K562 (cell line): ENCODE data around the gene SEL1L. TPM values are rescaled to one million over a fixed set of nuclear protein-coding genes. Genes with fewer than 3 reads are reported as not detected.
"Not testable (repeated sequence)": the region's sequence is repeated elsewhere in the genome, so short reads cannot be mapped to it uniquely, and the experiment has no call there.

Source experiments
- ATAC-seq: fragments of 200-7000 bp; cut with Tn5 transposase; 3 replicates; pipeline ENCODE4 v1.9.1; 2020; ENCODE audit warnings: moderate library complexity
- BruUV-seq: library from RNA; stranded (reverse); fragments of 400-500 nt; replicated peaks from 2 replicates; lab custom pipeline; 2021; lab: Mats Ljungman, UMichigan
- CTCF ChIA-PET: fragments of 300-600 bp; formaldehyde crosslinking; extraction: SDS; loops from one replicate; lab custom pipeline; 2021; ENCODE audit warnings: low intra/inter-chr PET ratio; lab: Yijun Ruan, JAX
- POLR2A ChIA-PET: fragments of 300-600, 350-650 bp; sonication (Branson Sonifier 250); formaldehyde crosslinking; extraction: SDS; loops from one replicate; lab custom pipeline; 2021; ENCODE audit warnings: antibody characterized with exemption, inconsistent platforms; lab: Yijun Ruan, JAX
- DNase-seq, 4 experiments: peaks; one replicate each; pipeline versions ENCODE4 v3.0.0 to v3.0.0-alpha.2; 2011 to 2018; ENCODE audit warnings: low spot score in 3 of 4, mixed read lengths in 3 of 4; ENCODE audit errors: extremely low read depth in 1 of 4
- FAIRE-seq: peaks from 2 replicates; lab custom pipeline; 2011; peaks lifted over from hg19 to GRCh38; lab: Jason Lieb, UNC
- H2AFZ ChIP-seq: 2 replicates; pipeline ENCODE4 v1.6.0; 2011; ENCODE audit warnings: low read depth, low read length, control low read depth, inconsistent platforms
- H3K27ac ChIP-seq: fragments of 200-600 bp; 3 replicates; pipeline ENCODE4 v1.8.0; 2011; ENCODE audit warnings: low read depth, mild to moderate bottlenecking, control low read depth, inconsistent platforms, low read length, moderate library complexity, mixed read lengths; ENCODE audit errors: extremely low read depth
- H3K27me3 ChIP-seq, 2 experiments: fragments of 300-600 bp in 1 of 2; 2 replicates in 1 of 2; 3 replicates in 1 of 2; pipeline versions ENCODE4 v1.6.0 to v1.8.0; 2011; ENCODE audit warnings: inconsistent platforms in 2 of 2, low read length in 2 of 2, mild to moderate bottlenecking in 1 of 2, mixed read lengths in 1 of 2, moderate library complexity in 1 of 2; ENCODE audit not compliant: control insufficient read depth in 2 of 2, insufficient read depth in 2 of 2
- H3K36me3 ChIP-seq: fragments of 300-600 bp; 3 replicates; pipeline ENCODE4 v1.8.0; 2011; ENCODE audit warnings: mild to moderate bottlenecking, low read length, inconsistent platforms; ENCODE audit not compliant: control insufficient read depth, insufficient read depth
- H3K4me1 ChIP-seq, 2 experiments: fragments of 200-600 bp in 1 of 2; replicated peaks in 1 of 2; 2 replicates in 1 of 2; 3 replicates in 1 of 2; pipeline versions ENCODE4 v1.5.1 to v1.8.0; 2011; ENCODE audit warnings: inconsistent platforms in 2 of 2, low read length in 2 of 2, mild to moderate bottlenecking in 1 of 2, mixed read lengths in 1 of 2, moderate library complexity in 1 of 2; ENCODE audit not compliant: control insufficient read depth in 2 of 2, insufficient read depth in 2 of 2
- H3K4me2 ChIP-seq: 2 replicates; pipeline ENCODE4 v1.6.1; 2011; ENCODE audit warnings: low read length, control low read depth, inconsistent platforms, mixed read lengths; ENCODE audit not compliant: insufficient read depth
- H3K4me3 ChIP-seq: fragments of 200-600 bp; sonication (generic), shearing (Covaris generic); 2 replicates; pipeline ENCODE4 v1.5.1; 2016; ENCODE audit warnings: control low read depth, inconsistent platforms
- H3K79me2 ChIP-seq: fragments of 200-600 bp; 3 replicates; pipeline ENCODE4 v1.8.0; 2011; ENCODE audit warnings: low read length, inconsistent platforms; ENCODE audit not compliant: control insufficient read depth, insufficient read depth
- H3K9ac ChIP-seq, 2 experiments: 2 replicates each; pipeline versions ENCODE4 v1.6.0 to v1.6.1; 2011; ENCODE audit warnings: low read depth in 2 of 2, low read length in 2 of 2, control low read depth in 1 of 2, inconsistent platforms in 1 of 2, mild to moderate bottlenecking in 1 of 2, mixed read lengths in 1 of 2; ENCODE audit not compliant: insufficient read depth in 1 of 2
- H3K9me1 ChIP-seq: one replicate; pipeline ENCODE4 v1.6.0; 2011; ENCODE audit warnings: inconsistent platforms, mild to moderate bottlenecking, low read length, moderate library complexity; ENCODE audit not compliant: control insufficient read depth, insufficient read depth
- H3K9me3 ChIP-seq: replicated peaks from 2 replicates; pipeline ENCODE4 v1.5.1; 2011; ENCODE audit warnings: low read depth, low read length, inconsistent platforms; ENCODE audit not compliant: control insufficient read depth, insufficient read depth
- H4K20me1 ChIP-seq: replicated peaks from 2 replicates; pipeline ENCODE4 v1.6.1; 2011; ENCODE audit warnings: low read length, inconsistent platforms, mixed read lengths; ENCODE audit not compliant: control insufficient read depth, insufficient read depth
- ESRRB ChIP-seq: fragments of 250-450 bp; sonication (Bioruptor Pico); IDR thresholded peaks from 2 replicates; pipeline ENCODE4 v1.5.0; 2020; ENCODE audit warnings: mild to moderate bottlenecking, moderate library complexity, borderline replicate concordance
- ETS2 ChIP-seq: IDR thresholded peaks from 2 replicates; pipeline ENCODE4 v1.6.1; 2016; ENCODE audit warnings: borderline replicate concordance, missing genetic modification characterization, mild to moderate bottlenecking, moderate library complexity, missing compliant biosample characterization; ENCODE audit not compliant: poor library complexity, severe bottlenecking
- ETV6 ChIP-seq, 3 experiments: fragments of 150-350 bp in 1 of 3; sonication (generic) in 1 of 3; formaldehyde crosslinking in 1 of 3; IDR thresholded peaks; 2 replicates each; pipeline versions ENCODE4 v1.6.1 to v1.8.0; 2014 to 2022; ENCODE audit warnings: borderline replicate concordance in 2 of 3, low read depth in 2 of 3, antibody characterized with exemption in 1 of 3, low read length in 1 of 3, mild to moderate bottlenecking in 1 of 3, missing genetic modification reagents in 1 of 3
- EWSR1 ChIP-seq: fragments of 450-650 bp; IDR thresholded peaks from 2 replicates; pipeline ENCODE4 v1.6.1; 2018; ENCODE audit warnings: borderline replicate concordance, mild to moderate bottlenecking, low read depth, moderate library complexity; ENCODE audit not compliant: partially characterized antibody
- FOXK1 ChIP-seq: sonication (generic); formaldehyde crosslinking; IDR thresholded peaks from 2 replicates; pipeline ENCODE4 v1.8.0; 2022; ENCODE audit warnings: missing genetic modification reagents, mild to moderate bottlenecking, borderline replicate concordance
- NFE2 ChIP-seq: IDR thresholded peaks from 2 replicates; pipeline ENCODE4 v1.6.1; 2014; ENCODE audit warnings: antibody characterized with exemption, low read depth
- NFXL1 ChIP-seq: fragments of 450-650 bp; formaldehyde crosslinking; IDR thresholded peaks from 2 replicates; pipeline ENCODE4 v1.4.0; 2021; ENCODE audit warnings: mild to moderate bottlenecking
- NFYB ChIP-seq: IDR thresholded peaks from 2 replicates; pipeline ENCODE4 v1.6.1; 2011; ENCODE audit warnings: mild to moderate bottlenecking, moderate library complexity; ENCODE audit not compliant: insufficient read length; ENCODE audit errors: extremely low read depth
- NR1H2 ChIP-seq: sonication (generic); formaldehyde crosslinking; IDR thresholded peaks from 2 replicates; pipeline ENCODE4 v1.4.0; 2020; ENCODE audit warnings: mild to moderate bottlenecking, missing genetic modification reagents
- NUFIP1 ChIP-seq: fragments of 450-650 bp; IDR thresholded peaks from 2 replicates; pipeline ENCODE4 v1.6.1; 2018; ENCODE audit not compliant: partially characterized antibody
- PHF21A ChIP-seq: fragments of 450-650 bp; IDR thresholded peaks from 2 replicates; pipeline ENCODE4 v1.6.1; 2017; ENCODE audit warnings: low read depth, borderline replicate concordance
- RUNX1 ChIP-seq: sonication (generic); IDR thresholded peaks from 2 replicates; pipeline ENCODE4 v1.6.1; 2016; ENCODE audit warnings: antibody characterized with exemption, low read depth
- SIN3B ChIP-seq: fragments of 450-650 bp; IDR thresholded peaks from 2 replicates; pipeline ENCODE4 v1.6.1; 2017; ENCODE audit warnings: low read depth, mild to moderate bottlenecking, moderate library complexity
- SNIP1 ChIP-seq: fragments of 450-650 bp; IDR thresholded peaks from 2 replicates; pipeline ENCODE4 v1.7.1; 2017; ENCODE audit warnings: low read depth, mild to moderate bottlenecking
- SPI1 ChIP-seq: IDR thresholded peaks from 2 replicates; pipeline ENCODE4 v1.6.1; 2011; ENCODE audit warnings: low read depth, low read length, control low read depth, borderline replicate concordance
- ZNF133 ChIP-seq: fragments of 250-450 bp; sonication (Bioruptor Pico); IDR thresholded peaks from 2 replicates; pipeline ENCODE4 v1.4.0; 2020; ENCODE audit warnings: mild to moderate bottlenecking
- WGBS: fragments of 100-300 bp; shearing (Covaris generic); methylation state at CpG from one replicate; pipeline ENCODE4 v1.1.6; 2016; ENCODE audit warnings: low coverage, mixed read lengths; ENCODE audit not compliant: insufficient coverage; ENCODE audit errors: missing lambda C conversion rate; 5-methylcytosine and 5-hydroxymethylcytosine counted together
- in situ Hi-C: fragments of 300-500 bp; cut with MboI; formaldehyde crosslinking; loops from 4 replicates; pipeline ENCODE4 v1.15.0; 2018; ENCODE audit warnings: inconsistent platforms, mixed read lengths
- intact Hi-C: fragments of 100-400 bp; cut with micrococcal nuclease; formaldehyde crosslinking; loops from 2 replicates; pipeline ENCODE4 v1.14.2; 2022
- polyA plus RNA-seq, 8 experiments: library from polyadenylated mRNA; depleted of rRNA in 4 of 8; stranded (reverse) in 5 of 8; unstranded in 3 of 8; fragments of >200 nt; fragmentation: Nextera tagmentation in 2 of 8; fragmentation: Illumina TruSeq in 1 of 8; extraction: Ambion mirVana in 2 of 8; extraction: Trizol in 1 of 8; gene quantifications; 2 replicates each; pipeline versions ENCODE4 v1.2.1 to v1.2.3, GENCODE V29; 2011 to 2014; ENCODE audit warnings: inconsistent platforms in 1 of 8, missing spikeins in 1 of 8
- total RNA-seq, 7 experiments: library from RNA; depleted of rRNA in 6 of 7; stranded (reverse); fragments of >200 nt in 6 of 7; fragmentation: Illumina TruSeq in 2 of 7; extraction: Trizol in 2 of 7; gene quantifications; 2 replicates each; pipeline versions ENCODE4 v1.2.1 to v1.2.3, GENCODE V29; 2011 to 2021; ENCODE audit warnings: low replicate concordance in 1 of 7

The SEL1L gene
- total and polyA plus RNA-seq, 9 of the 15 experiments (the other 6 are each of a cell fraction or from before 2014, with no cell fraction given): 7.7 to 21.1 (median 13.6) TPM

- 79% methylated on average over 6 of the region's 6 CpGs for WGBS
- H2AFZ ChIP-seq, POLR2A ChIA-PET, H3K4me2 ChIP-seq, H3K27me3 ChIP-seq, H3K79me2 ChIP-seq, DNase-seq, H4K20me1 ChIP-seq, BruUV-seq, H3K4me1 ChIP-seq, H3K4me3 ChIP-seq, H3K27ac ChIP-seq, FAIRE-seq, in situ Hi-C loops, H3K9ac ChIP-seq, H3K9me3 ChIP-seq, intact Hi-C loops, CTCF ChIA-PET, ATAC-seq, H3K9me1 ChIP-seq: not testable (repeated sequence)
- peaks cover 14% of the 10 kb centered on the region; the same call in 2 of the 3 replicates for H3K36me3 ChIP-seq
- peak; percentile 32 for TF ChIP-seq NFYB
Measured at GRCh38 chr14:81512826-81513225, 20.8 kb downstream of the SEL1L start.

- BruUV-seq: no TSS peak
- Histone ChIP-seq H4K20me1 (no peaks in the 10 kb centered on the region), H3K9me1 (no peaks in the 10 kb centered on the region), H3K27me3 (no peaks in the 10 kb centered on the region), H3K4me3 (no peak overlapping the region), H3K36me3 (peaks cover 8% of the 10 kb centered on the region; the same call in 1 of the 3 replicates), H3K9ac (no peak overlapping the region), H3K9me3 (0 out of 2 replicates have a peak, but pooled peaks cover 2% of the 10 kb centered on the region), H3K27ac (no peak overlapping the region), H3K79me2 (no peaks in the 10 kb centered on the region), H2AFZ (no peak overlapping the region), H3K4me1 (no peaks in the 10 kb centered on the region), H3K4me2 (no peak overlapping the region)
- CTCF ChIA-PET: no interaction called here
- FAIRE-seq (peak; percentile 54), DNase-seq (no peak), ATAC-seq (no peak)
- in situ Hi-C loops (no loop called here), intact Hi-C loops (no loop called here)
- POLR2A ChIA-PET: interaction anchor here (0.9 kb wide), 1 partner anchor 7 kb away, joined by 3 read pairs; no protein-coding TSS in a partner anchor
- WGBS: 64% methylated on average over 6 of the region's 6 CpGs
- no peak for TF ChIP-seq ETS2 (tag)
- no peak for TF ChIP-seq NFXL1 (CRISPR knock-in tag)
- no peak for TF ChIP-seq NR1H2 (CRISPR knock-in tag)
- TF ChIP-seq FOXK1 (CRISPR knock-in tag): no peak
- no peak for TF ChIP-seq SNIP1
- no peak for TF ChIP-seq RUNX1
- no peak for TF ChIP-seq ETV6 (IDR thresholded peaks at IDR 0.05; ENCODE audit: borderline replicate concordance in 1 of 2, low read depth in 2 of 2, low read length in 1 of 2)
- TF ChIP-seq ETV6 (CRISPR knock-in tag; IDR thresholded peaks at IDR 0.05; ENCODE audit: borderline replicate concordance): no peak
- TF ChIP-seq SPI1: no peak
- no peak for TF ChIP-seq EWSR1
- TF ChIP-seq NUFIP1: no peak
- no peak for TF ChIP-seq SIN3B
- no peak for TF ChIP-seq ZNF133 (CRISPR knock-in tag)
- TF ChIP-seq ESRRB (CRISPR knock-in tag): no peak
- no peak for TF ChIP-seq NFE2
- no peak for TF ChIP-seq PHF21A
Measured at GRCh38 chr14:81511111-81511904, 22.3 kb downstream of the SEL1L start.
